ENCODE results near the gene NSD1. TPM values are rescaled to one million over a fixed set of nuclear protein-coding genes. Genes with fewer than 3 reads are reported as not detected.
"Not testable (repeated sequence)": the region's sequence is repeated elsewhere in the genome, so short reads cannot be mapped to it uniquely, and the experiment has no call there.

NSD1 gene
- total RNA-seq, 1 donor, result 32.9 TPM

- DNase-seq (ENCODE audit: low read depth in 2 of 3, low spot score in 2 of 3), result no peak
Observed at GRCh38 chr5:177225798-177226197, 92.2 kb downstream of the NSD1 start.

- DNase-seq (ENCODE audit: low read depth in 2 of 3, low spot score in 2 of 3), result no peak
Observed at GRCh38 chr5:177226860-177227259, 93.3 kb downstream of the NSD1 start.

GRCh38 chr5:177228751-177229150 is 95.2 kb downstream of the NSD1 start:
- DNase-seq (ENCODE audit: low read depth in 2 of 3, low spot score in 2 of 3), result no peak

GRCh38 chr5:177230660-177231059 is 97.1 kb downstream of the NSD1 start:
- no peak for DNase-seq (ENCODE audit: low read depth in 2 of 3, low spot score in 2 of 3)

- no peak for DNase-seq (ENCODE audit: low read depth in 2 of 3, low spot score in 2 of 3)
Observed at GRCh38 chr5:177231479-177232250, 98.1 kb downstream of the NSD1 start.

GRCh38 chr5:177232358-177232757 is 98.8 kb downstream of the NSD1 start:
- no peak for DNase-seq (ENCODE audit: low read depth in 2 of 3, low spot score in 2 of 3)

GRCh38 chr5:177232761-177233160 is 99.2 kb downstream of the NSD1 start:
- no peak for DNase-seq (ENCODE audit: low read depth in 2 of 3, low spot score in 2 of 3)

GRCh38 chr5:177233206-177233605 is 99.6 kb downstream of the NSD1 start:
- no peak for DNase-seq (ENCODE audit: low read depth in 2 of 3, low spot score in 2 of 3)

GRCh38 chr5:177233802-177234201 is 100.2 kb downstream of the NSD1 start:
- no peak for DNase-seq (ENCODE audit: low read depth in 2 of 3, low spot score in 2 of 3)

- DNase-seq (ENCODE audit: low read depth in 2 of 3, low spot score in 2 of 3), result no peak
Observed at GRCh38 chr5:177234841-177235240, 101.3 kb downstream of the NSD1 start.

- DNase-seq (ENCODE audit: low read depth in 2 of 3, low spot score in 2 of 3), result no peak
Observed at GRCh38 chr5:177241768-177242167, 108.2 kb downstream of the NSD1 start.

- no peak for DNase-seq (ENCODE audit: low read depth in 2 of 3, low spot score in 2 of 3)
Observed at GRCh38 chr5:177242304-177242703, 108.7 kb downstream of the NSD1 start.

- no peak for DNase-seq (ENCODE audit: low read depth in 2 of 3, low spot score in 2 of 3)
Observed at GRCh38 chr5:177249761-177250537, 116.4 kb downstream of the NSD1 start.

- no peak for DNase-seq (ENCODE audit: low read depth in 2 of 3, low spot score in 2 of 3)
Observed at GRCh38 chr5:177253252-177253651, 119.7 kb downstream of the NSD1 start.

GRCh38 chr5:177256296-177256695 is 122.7 kb downstream of the NSD1 start:
- no peak for DNase-seq (ENCODE audit: low read depth in 2 of 3, low spot score in 2 of 3)

GRCh38 chr5:177258711-177259110 is 125.1 kb downstream of the NSD1 start:
- DNase-seq (ENCODE audit: low read depth in 2 of 3, low spot score in 2 of 3), result not testable (repeated sequence)

- DNase-seq (ENCODE audit: low read depth in 2 of 3, low spot score in 2 of 3), result no peak
Observed at GRCh38 chr5:177260961-177261360, 127.4 kb downstream of the NSD1 start.

- no peak for DNase-seq (ENCODE audit: low read depth in 2 of 3, low spot score in 2 of 3)
Observed at GRCh38 chr5:177261510-177261909, 127.9 kb downstream of the NSD1 start.

GRCh38 chr5:177264178-177264577 is 130.6 kb downstream of the NSD1 start:
- no peak for DNase-seq (ENCODE audit: low read depth in 2 of 3, low spot score in 2 of 3)

- DNase-seq (ENCODE audit: low read depth in 2 of 3, low spot score in 2 of 3), result no peak
Observed at GRCh38 chr5:177265395-177265794, 131.8 kb downstream of the NSD1 start.

- no peak for DNase-seq (ENCODE audit: low read depth in 2 of 3, low spot score in 2 of 3)
Observed at GRCh38 chr5:177269232-177269895, 135.8 kb downstream of the NSD1 start.

- DNase-seq (ENCODE audit: low read depth in 2 of 3, low spot score in 2 of 3), result no peak
Observed at GRCh38 chr5:177269976-177270375, 136.4 kb downstream of the NSD1 start.

Data from hematopoietic multipotent progenitor cell (in vitro differentiated cells).